Epithelial cell of proximal tubule (primary cell): Measurements from ENCODE around the gene OLFM3. TPM values are rescaled to one million over a fixed set of nuclear protein-coding genes. Genes with fewer than 3 reads are reported as not detected.

Experiments used
- DNase-seq: peaks from one replicate; pipeline ENCODE4 v3.0.0-alpha.2; 2011; ENCODE audit warnings: low read depth
- H3K4me3 ChIP-seq: 2 replicates; pipeline ENCODE4 v1.5.1; 2011; ENCODE audit warnings: low read depth, mild to moderate bottlenecking, low read length
- CTCF ChIP-seq: conservative IDR thresholded peaks from 2 replicates; pipeline ENCODE4 v1.5.1; 2012; ENCODE audit warnings: low read depth, mild to moderate bottlenecking, low read length
- total RNA-seq: library from RNA; depleted of rRNA; stranded (reverse); fragments of >200 nt; gene quantifications from 2 replicates; pipeline ENCODE4 v1.2.3, GENCODE V29; 2015

The OLFM3 gene
- not detected in 2 replicates for total RNA-seq

- no peak for DNase-seq
- TF ChIP-seq CTCF, result no peak
- no peak within 1 kb of the TSS for H3K4me3 ChIP-seq
These were observed at the start of gene OLFM3 for GRCh38 chr1:101996825-101997465. OLFM3 (minus strand) TSS chr1:101996926.

GRCh38 chr1:102045752-102046151 lies 49.0 kb upstream of the OLFM3 start:
- DNase-seq, result no peak
- no peak overlapping the region for H3K4me3 ChIP-seq
- no peak for TF ChIP-seq CTCF

- H3K4me3 ChIP-seq, result no peak overlapping the region
- TF ChIP-seq CTCF, result no peak
- DNase-seq, result no peak
These were observed 35.8 kb upstream of the OLFM3 start for GRCh38 chr1:102032534-102032933.

GRCh38 chr1:102019530-102019929 lies 22.8 kb upstream of the OLFM3 start:
- TF ChIP-seq CTCF, result no peak
- no peak overlapping the region for H3K4me3 ChIP-seq
- no peak for DNase-seq

GRCh38 chr1:102015728-102016127 lies 19.0 kb upstream of the OLFM3 start:
- no peak overlapping the region for H3K4me3 ChIP-seq
- no peak for DNase-seq
- TF ChIP-seq CTCF, result no peak

GRCh38 chr1:102002057-102002456 lies 5.3 kb upstream of the OLFM3 start:
- no peak for DNase-seq
- no peak overlapping the region for H3K4me3 ChIP-seq
- no peak for TF ChIP-seq CTCF

- no peak for DNase-seq
- no peak for TF ChIP-seq CTCF
- no peak overlapping the region for H3K4me3 ChIP-seq
These were observed 561 bp downstream of the OLFM3 start for GRCh38 chr1:101995984-101996745.
